T-helper 22 cell (primary cell): Measurements from ENCODE around the gene AFDN.
"Not testable (repeated sequence)": the region's sequence is repeated elsewhere in the genome, so short reads cannot be mapped to it uniquely, and the experiment has no call there.

Source experiments
- DNase-seq: peaks from one replicate; pipeline ENCODE4 v3.0.0-alpha.2; 2020; ENCODE audit warnings: low read depth

AFDN gene

DNA sequence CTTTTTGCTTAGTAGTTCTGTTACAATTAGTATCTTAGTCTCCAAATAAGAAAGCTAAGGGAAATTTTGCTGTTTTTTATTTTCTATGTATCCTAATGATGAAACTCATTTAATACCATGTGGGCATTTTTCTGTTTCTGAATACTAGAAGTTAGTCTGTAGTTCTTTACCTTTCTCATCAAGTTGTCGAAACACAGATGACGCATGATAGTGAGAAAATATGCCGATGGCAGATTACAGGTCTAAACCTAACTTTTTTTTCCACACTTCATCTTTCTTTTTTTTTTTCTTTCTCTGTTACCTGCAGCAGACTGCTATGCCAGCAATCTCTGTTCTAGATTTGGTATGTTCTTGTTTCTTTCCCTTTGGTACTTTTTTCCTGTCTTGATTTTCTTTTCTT is 127.4 kb downstream of the AFDN start:
- no peak for DNase-seq

DNA sequence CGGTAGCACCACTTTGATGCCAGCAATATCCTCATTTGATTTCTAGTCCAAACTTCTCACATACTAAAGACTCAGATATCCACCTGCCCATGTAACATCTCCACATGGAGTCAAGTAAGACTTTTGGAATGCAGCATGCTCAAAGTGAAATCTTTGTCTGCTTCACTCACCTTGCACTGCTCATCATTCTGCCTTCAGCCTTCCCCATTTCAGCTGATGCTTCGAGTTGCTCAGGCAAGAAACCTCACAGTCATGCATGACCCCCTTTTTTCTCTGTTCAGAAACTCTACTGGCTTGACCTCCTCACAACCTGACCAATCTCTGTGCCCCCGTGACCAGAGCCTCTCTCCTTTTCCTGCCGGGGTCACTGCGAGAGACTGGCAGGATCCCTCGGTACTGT is 129.8 kb downstream of the AFDN start:
- DNase-seq, result no peak

DNA sequence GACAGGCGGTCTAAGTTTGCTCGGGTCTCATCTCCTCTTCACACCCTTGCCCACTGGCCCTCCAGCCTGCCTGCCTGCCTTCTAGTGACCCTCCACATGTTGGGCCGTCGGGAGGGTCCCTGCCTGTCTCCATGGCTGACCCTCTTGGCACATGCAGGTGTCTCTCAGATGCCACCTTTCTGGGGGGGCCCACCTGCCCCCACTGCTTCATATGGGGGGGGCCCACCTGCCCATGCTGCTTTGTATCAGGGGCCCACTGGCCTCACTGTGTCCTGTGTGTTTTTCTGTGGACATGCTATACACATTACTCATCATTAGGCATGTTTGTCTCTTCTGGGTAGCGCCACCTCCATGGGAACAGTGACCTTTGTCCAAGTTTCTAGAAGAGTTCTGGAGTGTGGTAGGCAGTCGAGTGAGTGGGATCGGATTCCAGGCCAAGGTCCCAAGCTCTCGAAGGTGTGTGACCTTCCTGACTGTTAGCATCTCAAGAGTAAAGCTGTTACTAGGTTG is 130.3 kb downstream of the AFDN start:
- DNase-seq, result no peak

DNA sequence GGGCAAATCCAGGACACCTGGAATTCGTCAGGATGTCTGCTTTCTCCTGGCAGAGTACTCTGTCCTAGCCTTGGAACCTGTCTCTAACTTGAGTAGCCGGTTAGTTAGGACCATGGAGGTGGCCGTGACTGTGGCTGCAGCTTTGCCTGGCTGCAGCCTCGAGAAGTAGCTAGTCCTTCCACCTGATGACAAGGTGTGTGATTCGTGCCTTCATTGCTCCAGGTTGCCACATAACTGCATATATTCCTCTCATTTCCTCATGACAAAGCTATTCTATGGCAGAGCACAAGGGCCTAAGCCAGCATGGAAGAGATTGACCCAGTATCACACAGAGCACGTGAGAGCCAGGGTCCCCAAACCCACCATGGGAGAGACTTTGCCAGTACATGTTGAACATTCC is 130.9 kb downstream of the AFDN start:
- no peak for DNase-seq

DNA sequence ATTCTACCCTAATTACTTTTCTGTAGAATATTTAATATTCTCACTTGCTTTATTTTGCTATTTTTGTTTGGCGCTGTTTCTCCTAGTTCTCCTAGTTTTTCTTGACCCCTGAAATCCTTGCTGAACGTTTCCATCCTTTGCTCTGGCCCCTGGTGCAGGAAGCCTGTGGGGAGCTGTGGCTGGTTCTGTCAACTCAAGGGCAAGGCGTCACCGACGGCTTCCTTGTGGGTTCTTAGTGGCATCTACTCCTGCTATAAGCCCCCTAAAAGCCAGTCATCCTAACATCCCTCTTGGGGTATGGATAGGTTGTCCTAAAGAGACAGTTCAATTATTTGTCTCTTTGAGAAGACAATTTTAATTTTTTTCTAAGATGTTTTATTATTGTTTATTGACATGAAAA is 133.9 kb downstream of the AFDN start:
- DNase-seq, result no peak

DNA sequence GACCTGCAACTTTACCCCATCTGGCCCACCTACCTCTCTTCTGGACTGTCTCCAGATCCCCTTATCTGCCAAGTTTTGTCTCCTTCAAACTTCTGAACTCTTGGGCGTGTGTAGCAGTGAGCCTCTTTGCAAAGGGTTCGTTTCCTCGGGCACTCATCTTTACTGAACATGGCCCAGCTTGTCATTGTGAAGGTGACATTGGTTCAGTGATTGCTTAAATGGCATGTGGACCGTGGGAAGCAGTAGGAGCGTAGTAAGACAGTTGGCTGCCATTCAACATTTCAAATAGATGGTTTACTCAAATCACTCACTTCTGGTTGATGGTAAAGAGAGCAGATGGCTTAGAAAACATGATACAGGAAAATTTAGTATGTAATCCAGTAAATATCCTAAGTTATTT is 136.0 kb downstream of the AFDN start:
- no peak for DNase-seq

DNA sequence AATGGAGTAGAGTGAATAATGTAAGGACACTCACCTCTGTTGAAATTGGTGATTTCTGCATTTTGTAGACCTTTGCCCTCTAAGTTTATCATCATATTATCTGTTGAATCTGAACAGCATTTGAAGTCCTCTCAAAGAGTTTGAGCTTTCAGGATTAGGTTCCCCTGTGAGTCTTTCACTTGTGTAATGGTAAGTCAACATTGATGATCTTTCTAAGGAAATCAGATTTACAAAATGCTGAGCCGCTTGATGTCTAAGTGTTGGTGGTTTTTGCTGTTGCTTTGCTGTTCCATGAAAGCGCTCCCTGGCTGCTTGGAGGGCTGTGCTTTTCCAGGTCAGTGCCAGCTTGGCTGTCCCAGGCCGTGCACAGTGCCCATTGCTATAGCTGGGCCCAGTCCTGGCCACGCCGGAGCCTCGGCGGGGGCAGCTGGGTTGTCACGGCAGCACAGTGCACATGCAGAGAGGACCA is 136.9 kb downstream of the AFDN start:
- DNase-seq, result no peak

DNA sequence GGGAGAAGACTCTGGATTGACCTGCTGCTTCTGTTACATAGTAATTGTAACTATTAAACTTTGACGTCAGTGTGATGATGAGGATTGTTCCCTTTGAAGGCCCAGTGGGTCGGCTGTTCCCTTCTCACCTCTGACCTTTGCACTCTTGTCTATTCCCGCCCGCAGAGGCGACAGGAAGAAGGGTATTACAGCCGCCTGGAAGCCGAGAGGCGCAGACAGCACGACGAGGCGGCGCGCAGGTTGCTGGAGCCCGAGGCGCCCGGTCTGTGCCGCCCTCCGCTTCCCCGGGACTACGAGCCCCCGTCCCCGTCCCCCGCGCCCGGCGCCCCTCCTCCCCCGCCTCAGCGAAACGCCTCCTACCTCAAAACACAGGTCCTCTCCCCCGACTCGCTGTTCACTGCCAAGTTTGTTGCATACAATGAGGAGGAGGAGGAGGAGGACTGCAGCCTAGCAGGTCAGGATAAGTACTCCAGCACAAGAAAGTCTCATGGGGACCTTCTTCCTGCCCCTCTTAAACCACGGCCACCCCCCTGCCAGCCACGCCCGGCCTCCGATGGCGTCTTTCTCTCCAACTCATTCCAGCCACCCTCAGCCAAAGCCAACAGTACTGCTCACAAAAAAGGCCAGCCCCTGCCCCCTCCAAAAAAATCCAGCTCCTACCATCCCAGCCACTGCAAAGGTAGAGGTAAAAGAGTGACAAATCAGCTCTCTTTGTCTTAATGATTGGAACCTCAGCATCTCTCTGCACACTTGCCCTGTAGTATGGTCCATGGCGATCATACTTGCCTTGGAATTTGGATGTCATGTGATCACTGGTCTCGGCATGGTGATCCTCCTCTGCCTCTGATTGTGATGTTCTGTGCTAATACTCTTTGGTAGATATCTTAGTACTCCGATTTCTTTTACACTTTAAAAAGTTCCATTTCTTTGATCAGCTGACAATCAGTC is 139.2 kb downstream of the AFDN start:
- no peak for DNase-seq

DNA sequence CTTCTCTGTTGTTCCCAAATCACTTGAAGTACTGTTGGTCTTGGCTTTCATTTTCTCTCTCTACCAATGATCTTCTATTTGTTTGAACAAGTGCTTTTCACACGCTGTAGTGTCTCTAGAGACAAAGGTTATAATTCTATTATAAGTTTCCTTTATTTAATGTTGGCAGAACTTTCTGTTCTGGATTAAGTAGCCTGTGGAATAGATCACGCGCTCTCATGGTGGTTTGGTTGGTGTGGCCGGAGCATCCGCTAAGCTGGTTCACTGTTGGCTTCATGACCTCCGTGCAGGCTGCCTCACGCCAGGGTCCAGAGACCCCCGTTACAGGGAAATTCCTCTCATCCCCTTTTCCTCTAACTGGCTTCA is 139.8 kb downstream of the AFDN start:
- no peak for DNase-seq

DNA sequence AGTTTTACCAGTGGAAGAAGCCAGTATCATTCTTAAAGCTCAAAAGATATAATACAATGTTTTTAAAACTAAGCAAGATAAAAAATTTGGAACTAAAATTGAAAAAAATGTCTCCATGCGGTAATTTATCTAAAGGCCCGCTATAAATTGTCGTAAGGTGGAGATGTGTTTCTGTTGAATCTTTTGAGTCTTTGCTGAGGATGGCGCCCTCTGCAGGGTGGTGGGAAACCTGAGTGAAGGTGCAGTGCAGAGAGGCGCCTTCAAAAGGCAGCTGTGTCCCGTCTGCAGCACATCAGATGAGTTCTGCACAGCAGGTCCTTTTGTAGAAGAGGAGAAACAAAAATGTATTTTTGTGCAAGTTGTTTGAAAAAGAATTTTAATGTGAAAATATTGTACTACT is 141.4 kb downstream of the AFDN start:
- DNase-seq, result no peak

DNA sequence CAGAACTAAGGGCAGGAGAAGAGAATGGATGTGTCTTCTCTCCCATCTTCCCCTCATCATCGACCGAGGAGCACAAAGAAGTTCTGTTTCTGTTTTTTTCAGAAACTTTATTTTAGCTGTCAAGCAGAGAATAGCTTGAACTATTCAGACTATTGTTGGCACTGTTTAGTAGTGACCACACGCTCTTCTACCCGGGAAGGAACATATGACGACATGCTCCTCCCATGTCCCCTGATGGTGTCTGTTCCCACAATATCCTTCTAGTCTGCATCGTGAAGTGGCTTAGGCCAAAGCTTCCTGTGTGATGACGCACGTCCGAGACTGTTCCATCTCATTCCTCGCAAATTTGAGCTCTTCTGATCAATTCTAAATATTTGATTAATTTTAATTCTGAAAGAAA is 143.5 kb downstream of the AFDN start:
- DNase-seq, result no peak

DNA sequence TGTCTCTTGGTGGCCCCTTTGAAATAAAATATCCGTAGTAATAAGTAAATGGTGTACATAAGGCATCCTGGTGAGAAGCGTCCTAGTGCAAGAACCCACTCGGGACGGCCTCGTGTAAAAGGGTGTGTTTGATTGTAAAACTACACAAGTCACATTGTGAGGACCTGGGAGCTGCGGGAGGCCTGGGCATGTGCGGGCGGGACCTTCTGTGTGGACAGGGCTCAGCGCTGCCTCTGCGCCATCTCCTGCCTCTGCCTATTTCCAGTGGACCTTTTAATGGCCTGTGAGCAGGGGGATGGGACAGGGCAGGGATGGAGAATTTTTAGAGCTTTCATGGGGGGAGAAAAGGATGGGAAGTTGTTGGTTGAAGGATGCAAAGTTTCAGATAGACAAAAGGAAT is 145.5 kb downstream of the AFDN start:
- no peak for DNase-seq

DNA sequence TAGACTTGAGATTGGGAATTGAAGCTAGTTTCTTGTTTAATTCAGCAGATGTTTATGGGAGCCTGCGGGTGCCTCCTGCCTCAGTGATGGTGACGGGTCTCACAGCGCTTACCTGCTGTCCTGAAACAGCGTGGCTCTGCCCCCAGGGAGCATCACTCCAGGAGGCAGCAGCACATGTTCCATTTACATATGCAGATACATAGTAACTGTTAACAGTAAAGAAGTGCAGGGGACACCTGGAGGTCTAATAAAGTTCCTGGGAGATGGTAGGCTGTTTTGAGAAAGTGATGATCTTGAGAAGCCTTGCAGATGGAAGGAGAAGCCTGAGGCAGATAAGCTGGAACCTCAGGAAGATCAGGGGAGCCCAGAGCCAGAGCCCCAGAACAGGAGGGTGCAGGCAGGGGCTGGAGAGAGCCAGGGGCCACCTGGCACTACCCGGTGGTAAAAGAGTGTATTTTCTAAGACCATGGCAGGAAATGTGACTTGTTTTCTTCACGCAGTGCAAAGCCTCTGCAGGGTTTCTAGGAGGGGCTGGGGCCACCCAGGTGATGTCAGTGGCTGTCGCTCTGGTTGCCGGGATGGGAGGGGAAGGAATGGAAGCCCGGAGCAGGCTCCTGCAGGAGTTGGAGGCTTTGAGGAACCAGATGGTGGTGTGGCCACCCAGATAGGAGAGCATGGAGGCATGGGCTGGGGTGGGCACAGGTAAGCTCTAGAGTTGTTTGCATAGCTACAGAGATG is 146.6 kb downstream of the AFDN start:
- DNase-seq, result no peak

DNA sequence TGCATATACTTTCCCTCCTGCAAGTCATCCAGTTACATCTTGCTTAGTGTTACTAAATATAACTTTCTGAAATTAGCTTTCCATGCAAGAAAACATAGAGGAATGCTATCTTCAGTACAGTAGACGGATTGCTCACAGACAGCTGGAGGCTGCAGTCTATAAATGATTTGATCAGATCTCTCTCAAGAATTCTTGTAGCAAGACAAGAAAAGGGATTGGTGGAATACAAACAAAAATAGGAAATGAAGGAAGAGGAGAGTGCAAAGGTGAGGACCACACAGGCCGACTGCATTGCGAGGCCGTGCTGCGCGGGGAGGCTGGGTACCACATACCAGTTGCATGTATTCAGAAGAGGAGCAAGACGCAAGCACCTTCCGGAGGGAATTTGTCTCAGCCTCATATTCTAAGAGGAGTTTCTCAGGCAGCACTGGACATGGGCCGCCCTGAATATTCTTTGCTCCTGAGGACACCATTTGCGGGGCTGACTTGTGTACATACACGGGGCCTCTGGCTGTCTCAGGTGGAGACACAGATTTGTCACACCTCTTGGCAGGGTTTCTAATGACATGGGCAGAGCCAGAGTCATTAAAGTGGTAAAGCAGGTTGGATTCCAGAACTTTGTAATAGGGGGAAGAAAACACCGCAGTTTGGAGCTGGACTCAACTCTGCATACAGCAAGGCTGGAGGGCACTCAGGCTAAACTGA is 148.1 kb downstream of the AFDN start:
- DNase-seq, result no peak

DNA sequence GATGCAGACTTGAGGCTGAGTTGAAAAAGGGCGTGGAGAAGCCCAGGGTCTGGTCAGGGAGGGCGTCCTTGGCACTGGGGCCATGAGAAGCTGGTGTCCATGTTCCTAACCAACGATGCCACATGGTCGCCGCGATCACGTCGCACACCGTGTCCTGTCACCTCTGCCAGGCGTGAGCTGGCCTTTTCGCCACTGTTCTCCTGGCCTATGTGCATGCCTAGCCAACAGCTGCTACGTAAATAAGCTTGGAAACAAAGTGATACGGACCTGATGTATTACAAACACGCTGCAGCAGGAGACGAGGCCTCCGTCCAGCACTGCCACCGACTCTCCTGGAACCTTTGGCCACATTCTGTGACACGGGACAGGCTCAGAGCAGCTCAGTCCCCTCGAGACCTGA is 148.7 kb downstream of the AFDN start:
- no peak for DNase-seq

DNA sequence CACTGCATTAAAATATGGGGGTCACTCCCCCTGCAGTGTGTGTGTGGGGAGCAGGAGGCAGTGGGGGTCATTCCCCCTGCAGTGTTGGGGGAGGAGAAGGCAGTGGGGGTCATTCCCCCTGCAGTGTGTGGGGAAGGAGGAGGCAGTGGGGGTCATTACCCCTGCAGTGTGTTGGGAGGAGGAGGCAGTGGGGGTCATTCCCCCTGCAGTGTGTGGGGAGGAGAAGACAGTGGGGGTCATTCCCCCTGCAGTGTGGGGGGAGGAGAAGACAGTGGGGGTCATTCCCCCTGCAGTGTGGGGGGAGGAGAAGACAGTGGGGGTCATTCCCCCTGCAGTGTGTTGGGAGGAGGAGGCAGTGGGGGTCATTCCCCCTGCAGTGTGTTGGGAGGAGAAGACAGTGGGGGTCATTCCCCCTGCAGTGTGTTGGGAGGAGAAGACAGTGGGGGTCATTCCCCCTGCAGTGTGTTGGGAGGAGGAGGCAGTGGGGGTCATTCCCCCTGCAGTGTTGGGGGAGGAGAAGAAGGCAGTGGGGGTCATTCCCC is 149.5 kb downstream of the AFDN start:
- DNase-seq, result not testable (repeated sequence)

DNA sequence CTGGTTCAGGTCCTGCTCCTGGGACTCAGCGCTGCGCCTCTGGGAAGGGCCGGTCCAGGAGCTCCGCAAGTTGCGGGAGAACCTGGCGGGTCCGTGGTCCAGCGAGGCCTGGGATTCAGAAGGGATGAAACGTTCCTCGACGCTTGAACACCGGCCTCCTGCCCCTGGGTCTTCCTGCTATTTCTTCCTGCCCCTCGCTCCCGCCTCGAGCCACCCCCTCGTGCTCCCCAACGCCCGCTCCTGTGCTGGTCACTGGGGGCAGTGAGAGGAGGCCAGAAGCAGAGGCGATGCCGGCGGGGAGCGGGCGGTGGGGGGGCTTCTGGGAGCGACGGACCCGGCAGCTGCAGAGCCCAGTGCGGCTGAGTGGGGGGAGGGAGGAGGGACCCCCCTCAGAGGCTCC is 150.0 kb downstream of the AFDN start:
- no peak for DNase-seq

DNA sequence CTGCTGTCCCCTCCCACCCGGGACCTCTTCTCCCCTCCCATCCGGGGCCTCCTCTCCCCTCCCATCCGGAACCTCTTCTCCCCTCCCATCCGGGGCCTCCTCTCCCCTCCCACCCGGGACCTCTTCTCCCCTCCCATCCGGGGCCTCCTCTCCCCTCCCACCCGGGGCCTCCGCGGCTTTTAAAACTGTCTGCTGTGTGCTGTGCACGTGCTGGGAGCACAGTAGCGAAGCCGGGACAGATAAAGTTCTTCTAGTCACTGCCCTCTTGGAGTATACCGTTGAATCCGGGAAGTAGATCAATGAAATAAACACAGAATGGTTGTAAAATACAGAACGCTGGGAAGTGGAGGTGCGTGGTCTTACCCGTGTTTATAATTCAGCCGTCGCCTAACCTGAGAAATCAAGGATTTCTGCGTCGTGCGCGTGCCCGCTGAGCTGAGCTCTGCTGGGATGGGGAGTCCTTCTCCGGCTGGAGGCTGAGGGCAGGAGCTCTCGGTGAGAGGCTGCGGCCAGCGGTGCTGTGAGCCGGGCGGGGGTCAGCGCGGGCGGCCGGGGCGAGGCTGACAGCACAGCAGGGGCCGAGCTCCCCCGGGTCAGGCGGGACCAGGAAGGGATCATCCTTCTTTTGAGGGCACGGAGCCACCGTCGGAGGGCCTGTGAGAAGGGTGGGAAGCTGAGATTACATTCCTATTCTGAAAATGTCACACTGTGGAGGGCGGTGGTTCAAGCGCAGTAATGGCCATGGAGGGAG is 151.2 kb downstream of the AFDN start:
- no peak for DNase-seq

DNA sequence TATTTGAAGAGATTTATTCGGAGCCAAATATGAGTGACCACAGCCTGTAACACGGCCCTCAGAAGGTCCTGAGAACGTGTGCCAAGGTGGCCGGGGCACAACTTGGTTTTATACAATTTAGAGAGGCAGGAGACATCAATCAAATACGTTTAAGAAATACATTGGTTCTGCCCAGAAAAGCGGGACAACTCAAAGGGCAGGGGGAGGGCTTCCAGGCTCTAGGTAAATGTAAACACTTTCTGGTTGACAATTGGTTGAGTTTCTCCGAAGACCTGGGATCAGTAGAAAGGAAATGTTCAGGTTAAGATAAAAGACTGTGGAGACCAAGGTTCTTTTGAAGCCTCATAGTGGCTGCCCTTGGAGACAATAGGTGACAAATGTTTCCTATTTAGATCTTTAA is 151.9 kb downstream of the AFDN start:
- DNase-seq, result no peak

DNA sequence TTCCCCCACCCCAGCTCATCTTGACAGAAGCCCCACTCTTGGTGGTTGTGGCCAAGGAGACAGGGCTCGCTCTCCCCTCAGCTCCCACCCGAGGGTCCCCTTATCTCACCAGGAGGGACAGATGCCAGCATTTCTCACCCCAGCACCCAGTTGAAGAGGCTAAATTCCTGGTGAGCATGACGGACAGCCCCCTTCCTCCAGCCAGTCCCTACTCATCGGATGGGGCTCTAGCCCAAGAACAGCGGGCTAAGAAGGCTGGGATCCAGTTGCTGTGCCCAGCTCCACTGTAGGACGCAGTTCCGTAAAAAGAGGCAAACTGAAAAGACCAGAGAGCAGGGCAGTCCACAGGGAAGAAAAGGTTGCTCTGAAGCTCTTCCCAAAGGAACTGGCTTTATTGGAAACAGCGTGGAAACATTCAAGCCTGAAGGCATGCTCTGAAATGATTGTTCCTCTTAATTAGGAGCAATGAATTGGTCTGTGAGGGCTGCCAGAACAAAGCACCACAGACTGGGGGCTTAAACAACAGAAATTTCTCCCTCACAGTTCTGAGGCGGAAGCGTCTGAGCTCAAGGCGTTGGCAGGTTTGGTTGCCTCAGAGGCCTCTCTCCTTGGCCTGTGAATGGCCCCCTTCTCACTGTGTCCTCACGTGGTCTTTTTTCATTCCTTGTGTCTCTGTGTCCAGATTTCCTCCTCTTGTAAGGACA is 152.9 kb downstream of the AFDN start:
- DNase-seq, result no peak
